Measurements from ENCODE around the gene TMEM254. TPM values are rescaled to one million over a fixed set of nuclear protein-coding genes. Genes with fewer than 3 reads are reported as not detected.
"Not testable (repeated sequence)": the region's sequence is repeated elsewhere in the genome, so short reads cannot be mapped to it uniquely, and the experiment has no call there.

TMEM254 gene
- total and polyA plus RNA-seq, 12 donors = 5.5 to 10.7 (median 7.7) TPM

DNA sequence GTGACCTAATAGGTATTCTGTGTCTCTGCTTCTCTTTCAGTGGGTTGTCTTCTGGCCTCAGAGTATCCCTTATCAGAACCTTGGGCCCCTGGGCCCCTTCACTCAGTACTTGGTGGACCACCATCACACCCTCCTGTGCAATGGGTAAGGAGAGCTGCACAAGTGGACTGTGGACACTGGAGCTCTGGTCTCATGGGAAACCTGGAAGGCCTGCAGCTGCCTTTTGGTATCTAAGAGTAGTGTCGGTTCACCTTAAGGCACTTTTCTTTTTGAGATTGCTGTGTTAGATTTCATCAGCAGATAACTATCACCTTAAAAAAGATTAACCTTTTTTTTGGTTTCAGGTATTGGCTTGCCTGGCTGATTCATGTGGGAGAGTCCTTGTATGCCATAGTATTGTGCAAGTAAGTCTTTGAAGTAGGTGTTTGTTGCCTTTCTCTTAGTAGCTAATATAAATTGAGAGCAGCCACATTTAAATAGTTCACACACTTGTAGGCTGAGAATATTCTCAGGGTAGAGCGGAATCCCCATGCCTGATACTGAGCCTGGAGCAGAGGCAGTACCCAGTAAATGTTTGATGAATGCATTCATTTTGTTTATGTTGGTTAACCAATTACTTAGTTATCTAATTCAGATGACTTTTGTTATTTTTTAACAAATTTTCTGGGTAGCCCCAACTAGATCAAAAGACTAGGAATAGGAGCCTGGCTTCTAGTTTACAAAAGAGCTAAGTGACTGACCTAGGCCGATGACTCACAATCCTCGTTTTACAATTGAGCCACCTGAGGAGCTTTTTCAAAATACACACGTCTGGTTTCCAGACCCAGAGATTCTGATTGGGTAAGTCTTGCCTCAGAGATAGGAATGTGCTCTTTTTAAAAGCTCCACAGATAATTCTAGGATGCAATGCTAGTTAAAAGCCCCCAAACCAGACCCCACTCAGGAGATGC is 3.6 kb downstream of the TMEM254 start:
- Histone ChIP-seq H3K27ac (no peak overlapping the region), H3K36me3 (peaks cover 0 to 55% (median 8%) of the 10 kb centered on the region in 9 donors), H3K4me1 (peaks cover 2 to 19% (median 16%) of the 10 kb centered on the region in 9 donors), H3K27me3 (no peaks in the 10 kb centered on the region), H3K4me3 (no peak overlapping the region), H3K9me3 (no peaks in the 10 kb centered on the region)
- intact Hi-C loops (cut with DNase I) = no loop called here
- TF ChIP-seq, protein P1, sequence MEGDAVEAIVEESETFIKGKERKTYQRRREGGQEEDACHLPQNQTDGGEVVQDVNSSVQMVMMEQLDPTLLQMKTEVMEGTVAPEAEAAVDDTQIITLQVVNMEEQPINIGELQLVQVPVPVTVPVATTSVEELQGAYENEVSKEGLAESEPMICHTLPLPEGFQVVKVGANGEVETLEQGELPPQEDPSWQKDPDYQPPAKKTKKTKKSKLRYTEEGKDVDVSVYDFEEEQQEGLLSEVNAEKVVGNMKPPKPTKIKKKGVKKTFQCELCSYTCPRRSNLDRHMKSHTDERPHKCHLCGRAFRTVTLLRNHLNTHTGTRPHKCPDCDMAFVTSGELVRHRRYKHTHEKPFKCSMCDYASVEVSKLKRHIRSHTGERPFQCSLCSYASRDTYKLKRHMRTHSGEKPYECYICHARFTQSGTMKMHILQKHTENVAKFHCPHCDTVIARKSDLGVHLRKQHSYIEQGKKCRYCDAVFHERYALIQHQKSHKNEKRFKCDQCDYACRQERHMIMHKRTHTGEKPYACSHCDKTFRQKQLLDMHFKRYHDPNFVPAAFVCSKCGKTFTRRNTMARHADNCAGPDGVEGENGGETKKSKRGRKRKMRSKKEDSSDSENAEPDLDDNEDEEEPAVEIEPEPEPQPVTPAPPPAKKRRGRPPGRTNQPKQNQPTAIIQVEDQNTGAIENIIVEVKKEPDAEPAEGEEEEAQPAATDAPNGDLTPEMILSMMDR (IDR thresholded peaks at IDR 0.05) = no peak
- ATAC-seq (no peak), DNase-seq (no peak)
- WGBS, 2 donors = 67 to 86% methylated on average over 5 of the region's 5 CpGs

DNA sequence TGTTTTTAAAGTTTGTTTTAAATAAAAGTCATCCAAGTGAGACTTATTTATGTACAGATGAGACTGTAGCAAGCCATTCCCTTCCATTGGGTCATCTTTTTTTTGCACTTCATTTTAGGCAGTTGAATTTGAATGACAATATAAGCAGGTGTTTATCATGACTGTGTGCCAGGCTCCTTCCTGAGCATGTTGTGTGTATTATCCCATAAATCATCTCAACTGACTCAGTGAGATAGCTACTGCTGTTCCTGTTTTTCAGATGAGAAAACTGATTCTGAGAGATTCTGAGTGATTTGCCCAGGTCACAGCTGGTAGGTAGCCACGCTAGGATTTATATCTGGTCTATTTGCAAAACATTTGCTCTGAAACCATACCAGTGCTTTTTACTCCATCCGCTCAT is 11.7 kb downstream of the TMEM254 start:
- no peak for ATAC-seq
- H3K27me3 ChIP-seq = no peaks in the 10 kb centered on the region
- TF ChIP-seq, protein P1 (IDR thresholded peaks at IDR 0.05) = no peak
- H3K4me1 ChIP-seq = no peaks in the 10 kb centered on the region
- intact Hi-C loops (cut with DNase I) = no loop called here
- peaks cover 0 to 62% (median 0%) of the 10 kb centered on the region in 9 donors for H3K36me3 ChIP-seq
- H3K4me3 ChIP-seq = no peak overlapping the region
- no peaks in the 10 kb centered on the region for H3K9me3 ChIP-seq
- 88 to 93% methylated on average over 2 of the region's 2 CpGs for WGBS, 2 donors
- H3K27ac ChIP-seq = no peak overlapping the region
- no peak for DNase-seq

DNA sequence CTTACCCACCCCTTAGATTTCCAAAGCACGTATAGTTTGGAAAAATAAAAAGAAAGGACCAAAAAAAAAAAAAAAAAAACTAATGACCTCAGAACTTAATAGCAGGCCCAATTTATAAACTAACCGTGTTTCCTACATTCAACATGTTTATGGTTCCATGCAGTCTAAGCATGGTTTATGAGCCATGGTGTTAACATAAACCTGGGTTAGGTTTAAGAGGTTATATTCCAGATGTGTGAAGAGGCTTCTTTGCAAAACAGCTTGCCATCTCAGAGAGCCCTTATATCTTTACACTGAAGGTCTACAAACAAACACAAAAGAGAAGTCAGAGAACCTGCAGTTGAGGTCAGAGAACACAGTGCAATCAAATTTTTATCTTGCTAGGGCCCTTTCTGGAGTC is 15.8 kb downstream of the TMEM254 start:
- H3K4me1 ChIP-seq = no peaks in the 10 kb centered on the region
- DNase-seq = no peak
- intact Hi-C loops (cut with DNase I) = no loop called here
- TF ChIP-seq, protein P1 (IDR thresholded peaks at IDR 0.05) = no peak
- H3K27me3 ChIP-seq = no peaks in the 10 kb centered on the region
- no peaks in the 10 kb centered on the region for H3K9me3 ChIP-seq
- no peak overlapping the region for H3K27ac ChIP-seq
- no peak for ATAC-seq
- WGBS, 2 donors = 82 to 84% methylated on average over 2 of the region's 2 CpGs
- no peak overlapping the region for H3K4me3 ChIP-seq
- peaks cover 0 to 23% (median 0%) of the 10 kb centered on the region in 9 donors for H3K36me3 ChIP-seq

DNA sequence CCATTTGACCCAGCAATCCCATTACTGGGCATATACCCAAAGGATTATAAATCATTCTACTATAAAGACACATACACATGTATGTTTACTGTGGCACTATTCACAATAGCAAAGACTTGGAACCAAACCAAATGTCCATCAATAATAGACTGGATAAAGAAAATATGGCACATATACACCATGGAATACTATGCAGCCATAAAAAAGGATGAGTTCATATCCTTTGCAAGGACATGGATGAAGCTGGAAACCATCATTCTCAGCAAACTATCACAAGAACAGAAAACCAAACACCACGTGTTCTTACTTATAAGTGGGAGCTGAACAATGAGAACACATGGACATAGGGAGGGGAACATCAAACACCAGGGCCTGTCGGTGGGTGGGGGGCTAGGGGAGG is 19.8 kb downstream of the TMEM254 start:
- ATAC-seq; H3K36me3 ChIP-seq; H3K4me3 ChIP-seq; H3K4me1 ChIP-seq; H3K27me3 ChIP-seq; DNase-seq; H3K9me3 ChIP-seq; H3K27ac ChIP-seq; intact Hi-C loops (cut with DNase I): not testable (repeated sequence)
- WGBS, 2 donors = 88 to 93% methylated on average over 2 of the region's 2 CpGs

DNA sequence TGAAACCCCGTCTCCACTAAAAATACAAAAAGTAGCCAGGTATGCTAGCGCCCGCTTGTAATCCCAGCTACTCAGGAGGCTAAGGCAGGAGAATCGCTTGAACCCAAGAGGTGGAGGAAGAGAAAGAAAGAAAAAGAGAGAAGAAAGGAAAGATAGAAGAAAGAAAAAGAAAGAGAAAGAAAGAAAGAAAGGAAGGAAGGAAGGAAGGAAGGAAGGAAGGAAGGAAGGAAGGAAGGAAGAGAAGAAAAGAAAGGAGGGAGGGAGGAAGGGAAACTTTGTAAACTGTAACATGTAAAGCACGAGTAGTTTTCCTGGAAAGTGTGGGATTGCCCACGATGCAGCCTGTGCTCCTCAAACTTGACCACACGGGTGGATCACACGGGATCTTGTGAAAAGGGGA is 20.8 kb downstream of the TMEM254 start:
- H3K27ac ChIP-seq; H3K4me3 ChIP-seq; DNase-seq; H3K36me3 ChIP-seq; intact Hi-C loops (cut with DNase I); H3K4me1 ChIP-seq; H3K9me3 ChIP-seq; ATAC-seq; H3K27me3 ChIP-seq: not testable (repeated sequence)
- WGBS, 2 donors = 82 to 85% methylated on average over 8 of the region's 8 CpGs
